IPS DF 6.9 (cell line): Measurements from ENCODE around the gene WNT5A.

ENCODE experiments used
- DNase-seq: peaks from one replicate; pipeline ENCODE4 v3.0.0-alpha.2; 2013; ENCODE audit warnings: low read depth, low spot score
- H3K27ac ChIP-seq: one replicate; pipeline ENCODE4 v1.5.1; 2013; ENCODE audit warnings: low read length, control low read depth
- H3K27me3 ChIP-seq: 2 replicates; pipeline ENCODE4 v1.6.1; 2013; ENCODE audit warnings: mild to moderate bottlenecking, low read length; ENCODE audit not compliant: control insufficient read depth, insufficient read depth
- H3K36me3 ChIP-seq: 2 replicates; pipeline ENCODE4 v1.6.1; 2013; ENCODE audit warnings: low read length; ENCODE audit not compliant: control insufficient read depth, insufficient read depth
- H3K4me1 ChIP-seq: 2 replicates; pipeline ENCODE4 v1.6.1; 2013; ENCODE audit warnings: low read length; ENCODE audit not compliant: control insufficient read depth, insufficient read depth
- H3K4me3 ChIP-seq: 2 replicates; pipeline ENCODE4 v1.5.1; 2013; ENCODE audit warnings: mild to moderate bottlenecking, low read length
- H3K9me3 ChIP-seq: 2 replicates; pipeline ENCODE4 v1.6.1; 2013; ENCODE audit warnings: low read length, inconsistent platforms; ENCODE audit not compliant: control insufficient read depth, insufficient read depth
- WGBS: extraction: QIAGEN DNeasy Blood & Tissue Kit; methylation state at CpG from one replicate; pipeline ENCODE4 v1.1.7; 2013; ENCODE audit warnings: mixed read lengths, missing lambda C conversion rate; ENCODE audit not compliant: insufficient read length, insufficient coverage; 5-methylcytosine and 5-hydroxymethylcytosine counted together

The WNT5A gene

DNA sequence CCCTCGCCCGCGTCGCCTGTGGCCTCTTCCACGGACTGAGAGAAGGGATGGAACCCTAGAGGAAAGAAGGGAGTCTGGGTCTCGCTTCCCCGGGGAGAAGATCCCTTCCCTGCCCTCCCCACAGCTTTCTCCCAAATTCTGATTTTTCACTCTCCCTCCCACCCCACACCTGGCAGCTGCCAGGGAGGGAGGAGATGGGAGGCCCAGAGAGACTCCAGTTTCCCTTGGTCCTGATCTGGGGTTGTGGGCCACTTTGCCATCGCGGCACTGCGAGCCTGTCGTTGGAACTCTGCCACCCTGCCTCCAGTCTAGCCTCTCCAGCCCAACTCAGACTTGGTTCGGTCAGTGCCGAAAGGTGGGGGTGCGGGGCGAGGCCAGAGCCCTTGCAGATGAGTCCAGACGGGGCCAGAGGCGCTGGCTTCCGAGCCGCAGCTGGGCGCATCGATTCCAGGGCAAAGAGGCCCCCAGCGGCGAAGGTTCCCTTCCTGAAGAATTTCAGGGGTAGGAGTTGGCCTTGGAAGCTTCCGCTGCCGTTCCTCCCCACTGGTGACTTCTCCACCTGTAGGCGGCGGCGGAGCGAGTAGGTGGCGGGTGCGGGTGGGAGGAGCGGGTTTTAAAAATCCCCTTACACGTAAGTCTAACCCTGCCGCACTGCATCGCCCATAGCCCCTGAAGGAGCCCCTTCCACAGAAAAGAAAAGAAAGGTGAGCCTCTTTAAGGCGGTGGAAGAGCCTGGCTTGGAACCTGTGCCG is 5.2 kb downstream of the WNT5A start:
- DNase-seq = no peak
- Histone ChIP-seq H3K27ac (no peak overlapping the region), H3K36me3 (no peaks in the 10 kb centered on the region), H3K4me1 (no peaks in the 10 kb centered on the region), H3K9me3 (no peaks in the 10 kb centered on the region), H3K4me3 (peak overlapping the region; percentile 58; the same call in 1 of the 2 replicates), H3K27me3 (peaks cover 40% of the 10 kb centered on the region)
- WGBS = no CpG with 5 or more reads among the region's 37 CpGs

- peak overlapping the region; percentile 58; the same call in 1 of the 2 replicates for H3K4me3 ChIP-seq
- H3K27me3 ChIP-seq = peaks cover 40% of the 10 kb centered on the region
- no peak overlapping the region for H3K27ac ChIP-seq
- H3K9me3 ChIP-seq = no peaks in the 10 kb centered on the region
- H3K36me3 ChIP-seq = no peaks in the 10 kb centered on the region
- no peak for DNase-seq
- H3K4me1 ChIP-seq = no peaks in the 10 kb centered on the region
- WGBS = no CpG with 5 or more reads among the region's 42 CpGs
These were observed 6.0 kb downstream of the WNT5A start for GRCh38 chr3:55480911-55481743.

DNA sequence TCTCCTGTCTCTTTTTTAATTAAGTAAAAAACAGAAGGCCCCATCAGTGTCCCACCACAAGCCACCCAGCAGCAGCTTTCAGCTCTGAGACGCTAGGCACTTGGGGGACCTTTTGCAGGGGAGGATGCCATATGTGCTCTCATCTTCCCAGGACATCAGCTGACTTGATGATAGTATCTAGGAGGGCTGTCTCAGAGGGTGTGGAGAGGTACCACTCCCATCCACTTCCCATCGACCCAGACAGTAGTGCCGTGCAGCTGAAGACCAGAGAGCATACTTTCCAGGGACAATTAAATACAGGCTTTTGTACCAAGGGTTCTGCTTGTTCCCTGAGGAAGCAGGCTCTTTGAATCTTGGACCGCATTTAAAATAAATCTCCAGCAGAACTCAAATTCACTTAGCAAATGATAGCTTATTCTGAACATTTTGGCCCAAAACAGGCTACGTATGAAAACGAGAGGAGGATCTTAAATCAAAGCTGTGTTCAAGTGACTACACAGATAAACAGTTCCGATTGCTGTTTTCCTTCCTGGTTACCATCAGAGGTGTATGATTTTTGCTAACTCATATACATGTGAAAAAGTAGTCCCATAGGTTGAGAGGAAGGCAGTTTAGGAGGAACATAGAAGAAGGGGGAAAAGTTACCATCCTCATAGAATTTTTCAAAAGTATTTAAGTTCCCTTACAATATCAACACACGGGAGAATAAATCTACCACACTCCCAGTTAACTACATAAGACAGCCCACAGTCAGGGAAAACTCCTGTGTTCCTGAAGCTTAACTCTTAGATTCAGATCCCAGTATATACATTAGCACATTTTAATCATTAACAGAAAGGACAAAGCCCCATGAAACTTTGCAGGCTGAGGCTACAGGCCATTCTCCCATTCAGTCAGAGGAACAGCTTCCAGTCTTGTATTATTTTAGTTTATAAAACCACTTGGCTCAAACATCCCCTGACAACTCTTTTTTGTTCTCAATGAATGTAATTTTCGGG is 9.5 kb downstream of the WNT5A start:
- no peak for DNase-seq
- peaks cover 34% of the 10 kb centered on the region; the same call in 1 of the 2 replicates for H3K27me3 ChIP-seq
- H3K4me3 ChIP-seq = no peak overlapping the region
- no CpG with 5 or more reads among the region's 9 CpGs for WGBS
- H3K27ac ChIP-seq = no peak overlapping the region
- no peaks in the 10 kb centered on the region for H3K9me3 ChIP-seq
- H3K4me1 ChIP-seq = no peaks in the 10 kb centered on the region
- no peaks in the 10 kb centered on the region for H3K36me3 ChIP-seq

DNA sequence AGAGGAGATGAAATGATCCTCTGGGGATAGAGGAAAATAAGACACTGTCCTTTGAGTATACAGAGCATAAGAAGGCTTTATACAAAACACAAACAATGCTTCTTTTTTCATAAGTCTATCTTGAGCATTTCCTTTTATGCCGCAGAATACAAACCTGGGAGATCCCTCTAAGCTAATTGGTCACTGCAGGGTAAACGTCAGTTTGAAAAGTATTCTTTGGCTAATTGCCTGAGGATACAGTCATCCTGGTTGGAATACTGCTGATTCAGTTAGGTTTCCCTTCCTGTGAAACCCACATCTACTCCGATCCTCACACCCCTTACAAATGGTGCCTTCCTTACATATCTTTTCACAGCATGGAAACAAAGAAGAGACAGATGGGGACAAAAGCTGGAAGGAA is 10.6 kb downstream of the WNT5A start:
- H3K27ac ChIP-seq = no peak overlapping the region
- no peak for DNase-seq
- H3K4me1 ChIP-seq = no peaks in the 10 kb centered on the region; the same call in 1 of the 2 replicates
- H3K36me3 ChIP-seq = no peaks in the 10 kb centered on the region
- H3K27me3 ChIP-seq = peaks cover 30% of the 10 kb centered on the region; the same call in 1 of the 2 replicates
- WGBS = no CpG with 5 or more reads among the region's 3 CpGs
- no peak overlapping the region for H3K4me3 ChIP-seq
- H3K9me3 ChIP-seq = no peaks in the 10 kb centered on the region

DNA sequence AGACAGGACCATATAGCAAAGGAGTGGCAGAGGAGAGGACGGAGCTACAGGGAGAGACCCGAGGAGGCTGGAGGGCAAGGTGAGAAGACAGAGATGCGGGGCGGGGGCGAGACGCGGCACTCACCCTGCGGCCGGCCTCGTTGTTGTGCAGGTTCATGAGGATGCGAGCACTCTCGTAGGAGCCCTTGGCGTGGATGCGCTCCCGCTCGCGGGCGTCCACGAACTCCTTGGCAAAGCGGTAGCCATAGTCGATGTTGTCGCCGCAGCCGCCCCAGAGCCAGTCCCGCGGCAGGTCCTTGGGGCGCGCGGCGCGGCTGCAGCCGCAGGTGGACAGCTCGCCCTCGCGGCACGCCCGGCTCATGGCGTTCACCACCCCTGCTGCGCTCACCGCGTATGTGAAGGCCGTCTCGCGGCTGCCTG is 12.9 kb downstream of the WNT5A start:
- DNase-seq = no peak
- Histone ChIP-seq H3K9me3 (no peaks in the 10 kb centered on the region), H3K27ac (no peak overlapping the region), H3K27me3 (peaks cover 12% of the 10 kb centered on the region; the same call in 1 of the 2 replicates), H3K4me3 (peak overlapping the region; percentile 52; the same call in 1 of the 2 replicates), H3K4me1 (no peaks in the 10 kb centered on the region; the same call in 1 of the 2 replicates), H3K36me3 (no peaks in the 10 kb centered on the region)
- WGBS = no CpG with 5 or more reads among the region's 44 CpGs

DNA sequence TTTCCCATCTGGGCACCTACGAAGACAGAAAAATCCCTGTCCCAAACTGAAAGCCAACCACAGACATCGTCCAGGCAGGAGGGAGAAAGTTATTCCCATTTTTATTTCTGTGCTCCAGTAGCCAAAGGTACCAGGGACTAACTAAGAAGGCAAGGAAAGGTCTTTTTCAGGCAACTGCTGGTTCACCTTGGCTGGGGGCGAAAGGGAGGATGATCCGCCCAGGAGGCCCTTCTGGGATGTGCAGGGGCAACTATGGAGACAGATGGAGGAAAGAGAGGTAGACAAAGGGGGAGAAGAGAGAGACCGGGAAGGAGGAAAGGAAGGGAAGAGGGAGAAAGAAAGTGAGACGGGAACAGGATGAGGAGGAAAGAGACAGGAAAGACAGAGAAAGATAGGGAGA is 13.3 kb downstream of the WNT5A start:
- DNase-seq = no peak
- H3K36me3 ChIP-seq = no peaks in the 10 kb centered on the region
- H3K9me3 ChIP-seq = no peaks in the 10 kb centered on the region
- no peaks in the 10 kb centered on the region; the same call in 1 of the 2 replicates for H3K4me1 ChIP-seq
- H3K27ac ChIP-seq = no peak overlapping the region
- peaks cover 12% of the 10 kb centered on the region; the same call in 1 of the 2 replicates for H3K27me3 ChIP-seq
- no CpG with 5 or more reads among the region's 6 CpGs for WGBS
- H3K4me3 ChIP-seq = peak overlapping the region; percentile 52; the same call in 1 of the 2 replicates

- H3K9me3 ChIP-seq = no peaks in the 10 kb centered on the region
- no peak overlapping the region for H3K27ac ChIP-seq
- H3K36me3 ChIP-seq = no peaks in the 10 kb centered on the region
- H3K4me1 ChIP-seq = no peaks in the 10 kb centered on the region; the same call in 1 of the 2 replicates
- H3K4me3 ChIP-seq = no peak overlapping the region
- 100% methylated on average over 2 of the region's 8 CpGs for WGBS
- H3K27me3 ChIP-seq = peaks cover 12% of the 10 kb centered on the region; the same call in 1 of the 2 replicates
- no peak for DNase-seq
These were observed 15.4 kb downstream of the WNT5A start for GRCh38 chr3:55471522-55472280.

DNA sequence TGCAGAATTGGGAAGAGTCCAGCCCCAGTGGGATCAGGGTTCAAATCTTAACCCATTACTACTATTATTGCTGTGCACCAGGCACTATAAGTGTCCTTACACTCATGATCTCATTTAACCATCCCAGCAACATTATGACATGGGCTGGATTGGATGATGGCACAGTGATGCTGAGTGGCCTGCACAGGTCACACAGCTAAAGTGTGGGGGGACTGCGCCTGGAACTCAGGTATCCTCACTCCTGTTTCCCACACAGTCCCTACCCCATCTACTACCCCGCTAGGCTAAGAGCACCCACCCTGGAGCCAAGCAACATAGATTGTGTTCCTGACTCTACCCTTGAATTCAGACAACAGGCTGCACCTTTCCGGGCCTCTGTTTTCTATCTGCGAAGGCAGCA is 16.0 kb downstream of the WNT5A start:
- WGBS = no CpG with 5 or more reads among the region's 4 CpGs

DNA sequence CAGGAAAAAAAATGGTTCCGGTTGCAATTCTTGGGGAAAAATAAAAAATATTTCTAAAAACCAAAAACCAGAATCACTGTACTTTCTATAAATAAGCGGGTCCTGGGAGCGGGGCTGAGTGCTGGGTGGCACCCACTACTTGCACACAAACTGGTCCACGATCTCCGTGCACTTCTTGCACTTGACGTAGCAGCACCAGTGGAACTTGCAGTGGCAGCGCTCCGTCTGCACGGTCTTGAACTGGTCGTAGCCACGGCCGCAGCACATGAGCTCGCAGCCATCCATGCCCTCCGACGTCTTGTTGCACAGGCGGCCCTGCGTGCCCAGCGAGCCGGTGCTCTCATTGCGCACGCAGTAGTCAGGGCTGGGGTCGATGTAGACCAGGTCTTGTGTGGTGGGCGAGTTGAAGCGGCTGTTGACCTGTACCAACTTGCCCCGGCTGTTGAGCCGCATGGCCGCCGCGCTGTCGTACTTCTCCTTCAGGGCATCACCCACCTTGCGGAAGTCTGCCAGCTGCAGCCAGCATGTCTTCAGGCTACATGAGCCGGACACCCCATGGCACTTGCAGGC is 17.1 kb downstream of the WNT5A start:
- Histone ChIP-seq H3K9me3 (no peaks in the 10 kb centered on the region), H3K27me3 (peaks cover 10% of the 10 kb centered on the region; the same call in 1 of the 2 replicates), H3K36me3 (no peaks in the 10 kb centered on the region), H3K4me3 (no peak overlapping the region), H3K27ac (no peak overlapping the region), H3K4me1 (no peaks in the 10 kb centered on the region; the same call in 1 of the 2 replicates)
- WGBS = no CpG with 5 or more reads among the region's 32 CpGs
- no peak for DNase-seq

More for the DNA sequence above, 16.0 kb downstream of the WNT5A start:
- Histone ChIP-seq H3K27me3 (peaks cover 11% of the 10 kb centered on the region; the same call in 1 of the 2 replicates), H3K4me1 (no peaks in the 10 kb centered on the region; the same call in 1 of the 2 replicates), H3K27ac (no peak overlapping the region), H3K4me3 (no peak overlapping the region), H3K36me3 (no peaks in the 10 kb centered on the region), H3K9me3 (no peaks in the 10 kb centered on the region)
- no peak for DNase-seq
